Urothelium cell line (cell line): ENCODE measurements around the gene ATG10.

Source experiments
- DNase-seq: peaks from one replicate; pipeline ENCODE4 v3.0.0; 2011; ENCODE audit warnings: low spot score, mixed read lengths
- FAIRE-seq: peaks from 2 replicates; lab custom pipeline; 2011; peaks lifted over from hg19 to GRCh38; lab: Jason Lieb, UNC

The ATG10 gene

GRCh38 chr5:82160948-82161347 is 189.1 kb downstream of the ATG10 start:
- no peak for DNase-seq
- FAIRE-seq, result no peak

- FAIRE-seq, result no peak
These were observed 190.8 kb downstream of the ATG10 start for GRCh38 chr5:82162573-82162972.

DNA sequence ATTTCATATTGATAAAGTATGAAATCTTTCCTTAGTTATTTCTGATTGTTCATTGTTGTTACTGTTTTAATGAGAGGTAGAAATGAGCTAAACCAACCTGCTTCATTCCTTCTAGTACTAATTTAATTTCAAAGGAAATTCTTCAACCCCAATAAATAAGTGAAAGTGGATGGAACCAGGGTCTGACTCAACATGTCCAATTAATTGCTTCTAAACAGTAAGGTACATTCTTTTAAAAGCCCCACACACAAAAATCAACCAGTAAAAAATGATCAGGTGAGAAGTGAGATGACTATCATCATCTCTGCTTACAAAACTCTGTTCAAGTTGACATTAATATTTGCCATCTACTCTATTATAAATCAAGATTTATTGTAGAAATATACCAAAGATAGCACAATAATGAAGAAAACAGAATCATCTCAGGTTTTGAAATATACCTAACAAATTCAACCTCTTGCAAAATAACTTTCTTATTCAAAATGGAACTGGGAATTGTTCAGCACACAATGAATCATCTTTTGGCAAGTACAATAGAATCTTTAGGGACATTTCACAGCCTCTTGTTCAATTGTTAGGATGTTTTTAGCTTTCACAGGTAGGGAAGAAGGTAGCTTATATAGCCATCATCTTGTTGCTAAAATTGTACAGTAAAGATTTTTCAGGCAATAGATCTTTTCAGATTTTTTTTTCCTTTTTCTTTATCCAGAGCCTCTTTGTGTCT is 191.8 kb downstream of the ATG10 start:
- FAIRE-seq (no peak), DNase-seq (no peak)

More at GRCh38 chr5:82162573-82162972, 190.8 kb downstream of the ATG10 start:
- no peak for DNase-seq

GRCh38 chr5:82164176-82164976 is 192.6 kb downstream of the ATG10 start:
- DNase-seq (peak; percentile 28), FAIRE-seq (no peak)

GRCh38 chr5:82164977-82165713 is 193.3 kb downstream of the ATG10 start:
- no peak for FAIRE-seq
- DNase-seq, result no peak

DNA sequence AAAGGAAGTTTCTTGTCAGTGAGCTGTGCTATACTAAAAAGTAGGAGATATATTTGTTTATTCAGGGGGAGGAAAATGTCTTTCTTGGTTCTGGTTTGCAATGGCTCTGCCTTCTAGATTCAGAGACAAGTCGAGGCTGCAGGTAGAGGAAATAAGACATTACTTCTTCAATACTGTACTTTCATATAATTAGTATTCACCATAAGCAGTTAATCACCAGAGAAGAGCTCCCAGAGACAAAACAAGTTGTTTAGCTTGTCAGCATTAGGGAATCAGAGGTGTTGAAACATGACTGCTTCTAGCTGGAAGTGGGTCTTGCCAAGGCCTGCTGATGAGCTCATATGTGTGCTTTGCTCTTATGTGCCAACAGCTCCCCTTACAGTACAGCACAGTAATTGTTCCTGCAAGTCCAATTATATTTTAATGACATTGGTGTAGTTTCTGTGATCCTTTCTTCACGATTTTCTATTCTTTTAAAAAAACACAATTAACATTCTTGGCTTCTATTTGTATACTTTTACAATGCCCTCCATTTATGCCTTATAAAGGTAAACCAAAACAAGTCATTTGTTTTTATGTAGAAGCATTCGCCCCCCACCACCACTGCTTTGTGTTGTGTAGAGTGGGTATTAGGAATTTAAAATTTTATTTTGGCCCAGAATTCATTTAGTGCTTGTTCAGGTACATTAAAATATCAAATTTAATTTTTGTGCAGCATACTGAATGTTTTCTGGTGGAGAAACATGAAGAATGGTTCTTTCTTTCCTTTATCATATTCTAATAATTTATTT is 194.1 kb downstream of the ATG10 start:
- peak; percentile 62 for DNase-seq

GRCh38 chr5:82167372-82167935 is 195.6 kb downstream of the ATG10 start:
- no peak for FAIRE-seq

More for the DNA sequence above, 194.1 kb downstream of the ATG10 start:
- FAIRE-seq, result no peak

DNA sequence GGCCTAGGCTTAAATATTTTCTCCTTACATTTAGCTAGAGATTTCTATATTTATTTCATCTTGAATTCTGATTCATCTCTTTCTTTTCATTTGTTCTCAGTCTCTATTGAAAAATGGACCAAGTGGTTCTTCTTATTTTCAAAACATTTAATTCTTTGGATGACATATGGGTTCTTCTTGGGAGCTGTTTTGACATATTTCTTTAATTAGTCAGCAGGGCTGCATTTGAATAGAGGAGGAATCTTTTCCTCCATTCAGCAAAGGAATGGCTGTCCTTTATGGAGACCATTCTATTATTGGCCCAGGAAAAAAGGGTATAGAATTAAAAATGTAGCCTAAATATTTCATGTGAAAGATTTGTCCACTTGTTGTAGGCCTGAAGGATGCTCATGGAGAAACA is 196.5 kb downstream of the ATG10 start:
- no peak for DNase-seq
- FAIRE-seq, result no peak

More at GRCh38 chr5:82167372-82167935, 195.6 kb downstream of the ATG10 start:
- DNase-seq, result no peak

DNA sequence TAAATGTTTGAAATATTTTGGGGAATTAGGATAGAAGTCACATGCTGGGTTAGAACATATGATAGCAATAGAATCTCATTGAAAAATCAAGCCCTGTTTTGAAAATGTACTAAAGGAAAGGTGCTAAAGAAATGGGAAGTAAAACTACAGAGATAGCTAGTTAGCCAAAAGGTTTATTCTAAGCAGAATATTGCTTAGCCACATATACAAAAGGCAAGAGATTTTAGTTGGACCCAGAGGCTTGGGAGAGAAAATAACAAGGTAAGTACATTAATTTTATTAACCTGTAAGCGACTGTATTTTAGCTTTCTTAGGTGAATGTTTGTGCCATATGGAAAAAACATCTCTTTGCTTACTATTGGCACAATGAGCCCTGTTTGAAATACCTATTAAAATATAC is 198.1 kb downstream of the ATG10 start:
- DNase-seq (no peak), FAIRE-seq (no peak)

DNA sequence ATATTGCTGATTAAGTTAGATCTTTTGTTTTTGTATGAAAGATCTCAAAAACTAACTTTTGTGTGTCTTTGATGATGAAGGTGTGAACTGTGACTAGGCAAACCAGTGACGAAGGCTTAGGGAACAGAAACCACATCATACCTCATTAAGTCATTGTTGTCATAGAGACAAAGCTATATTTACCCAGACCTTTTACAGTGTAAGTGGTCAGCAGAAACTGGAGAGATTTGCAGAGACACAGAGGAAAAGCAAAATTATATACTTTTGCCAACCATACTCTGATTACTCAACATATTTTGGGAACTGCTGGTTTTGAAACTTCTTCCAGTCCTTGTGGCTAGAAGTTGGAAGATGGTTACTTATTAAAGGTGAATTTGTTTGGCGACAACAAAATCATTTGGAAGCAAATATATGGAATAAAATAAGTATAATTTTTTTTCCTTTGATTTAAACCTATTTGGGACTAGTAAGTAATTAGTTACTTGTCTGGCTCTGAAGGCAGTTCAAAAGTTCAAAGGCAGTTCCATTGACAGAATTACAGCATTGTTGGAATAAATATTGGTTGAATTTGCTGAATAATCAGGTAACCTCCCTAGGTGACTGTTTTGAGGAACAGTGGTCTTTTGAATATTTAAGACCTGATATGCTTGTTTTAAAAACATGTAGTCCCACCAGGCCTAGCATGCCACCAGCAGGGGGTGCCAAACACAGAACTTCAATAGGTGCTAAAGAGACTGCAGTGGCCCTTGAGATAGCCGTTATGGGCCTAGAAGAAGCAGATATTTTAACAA is 202.5 kb downstream of the ATG10 start:
- DNase-seq (peak; percentile 31), FAIRE-seq (no peak)

DNA sequence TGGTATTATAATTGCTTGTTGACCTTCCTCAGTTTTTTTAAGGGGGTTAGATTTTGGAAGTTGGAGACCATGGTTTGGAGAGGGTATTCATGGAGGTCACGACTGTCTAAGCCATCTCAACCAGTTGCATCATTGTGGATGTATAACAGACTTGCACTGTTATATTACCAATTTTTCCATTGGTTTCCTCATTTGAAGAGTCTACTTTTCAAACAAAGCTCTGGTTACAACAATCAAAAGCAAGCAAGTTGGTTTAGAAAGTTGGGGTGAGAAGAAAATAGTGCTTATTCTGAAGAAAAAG is 203.0 kb downstream of the ATG10 start:
- DNase-seq (no peak), FAIRE-seq (no peak)

GRCh38 chr5:82176115-82176814 is 204.4 kb downstream of the ATG10 start:
- no peak for DNase-seq
- no peak for FAIRE-seq

- FAIRE-seq (no peak), DNase-seq (no peak)
These were observed 206.6 kb downstream of the ATG10 start for GRCh38 chr5:82178378-82178777.

DNA sequence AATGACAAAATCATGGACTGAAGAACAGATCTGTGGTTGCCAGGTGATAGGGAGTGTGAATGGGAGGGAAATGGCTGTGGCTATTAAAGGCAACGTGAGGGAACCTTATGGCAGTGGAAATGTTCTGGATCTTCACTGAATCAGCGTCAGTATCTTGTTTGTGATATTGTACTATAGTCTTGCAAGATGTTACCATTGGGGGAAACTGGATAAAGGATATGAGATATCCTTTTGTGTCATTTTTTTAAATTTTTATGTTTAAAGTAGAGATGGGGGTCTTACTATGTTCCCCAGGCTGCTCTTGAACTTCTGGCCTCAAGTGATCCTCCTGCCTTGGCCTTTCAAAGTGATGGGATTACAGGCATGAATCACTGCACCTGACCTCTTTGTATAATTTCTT is 210.8 kb downstream of the ATG10 start:
- DNase-seq (no peak), FAIRE-seq (no peak)

DNA sequence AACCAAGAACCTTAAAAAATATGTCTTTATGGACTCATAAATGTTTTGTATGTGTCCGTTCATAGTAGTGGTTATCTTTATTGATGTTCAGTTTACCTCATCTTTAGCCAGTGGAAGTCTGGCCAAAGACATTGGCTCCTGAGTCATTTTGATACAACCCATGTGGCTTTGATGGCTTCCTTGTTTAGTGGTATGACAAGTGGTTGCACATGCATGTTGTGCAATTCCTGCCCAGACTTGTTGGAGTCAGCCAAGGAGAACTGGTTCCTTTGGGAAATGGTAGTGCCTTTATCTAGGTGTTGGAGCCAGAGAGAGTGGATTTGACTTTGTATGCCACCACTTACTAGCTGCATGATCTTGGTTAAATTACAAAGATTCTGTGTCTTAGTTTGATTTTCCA is 212.0 kb downstream of the ATG10 start:
- FAIRE-seq (no peak), DNase-seq (no peak)

GRCh38 chr5:82185851-82186250 is 214.0 kb downstream of the ATG10 start:
- FAIRE-seq, result no peak
- no peak for DNase-seq

GRCh38 chr5:82197550-82197949 is 225.7 kb downstream of the ATG10 start:
- no peak for FAIRE-seq

DNA sequence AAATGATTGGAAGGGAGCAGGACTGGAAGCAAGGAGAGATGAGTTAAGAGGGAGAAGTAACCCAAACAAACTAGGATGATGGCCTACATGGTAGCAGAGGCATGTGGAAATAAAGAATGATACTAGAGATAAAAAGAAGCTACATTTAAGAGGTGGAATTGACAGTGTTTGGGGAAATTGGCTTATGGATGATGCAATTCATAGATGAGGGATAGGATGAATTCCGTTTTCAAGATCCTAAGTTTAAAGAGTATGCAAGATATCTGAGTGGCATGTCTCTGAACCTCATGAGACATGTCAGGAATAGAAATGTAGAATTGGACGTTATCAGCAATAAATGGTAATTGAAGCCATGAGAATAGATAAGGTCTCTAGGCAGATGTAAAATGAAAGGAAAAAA is 232.7 kb downstream of the ATG10 start:
- FAIRE-seq (no peak), DNase-seq (no peak)

More at GRCh38 chr5:82197550-82197949, 225.7 kb downstream of the ATG10 start:
- no peak for DNase-seq

DNA sequence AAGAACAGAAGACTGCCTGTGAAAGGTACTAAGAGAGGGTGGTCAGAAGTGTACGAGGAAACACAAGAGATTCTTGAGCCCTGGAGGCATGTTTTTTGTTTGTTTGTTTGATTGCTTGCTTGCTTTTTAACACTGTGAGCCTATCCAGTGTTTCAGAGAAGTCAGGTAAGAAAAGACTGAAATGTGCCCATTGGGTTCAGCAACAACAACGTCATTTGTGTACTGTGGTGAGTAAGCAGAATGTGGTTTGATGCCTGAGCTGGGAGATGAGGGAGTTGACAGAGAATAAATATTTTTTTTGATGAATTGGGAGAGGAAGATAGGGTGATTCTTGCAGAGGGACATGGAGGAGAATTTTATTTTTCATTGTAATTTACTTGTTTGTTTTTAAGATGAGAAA is 233.2 kb downstream of the ATG10 start:
- FAIRE-seq (no peak), DNase-seq (no peak)
